ENCODE data around the gene SEPTIN14. TPM values are rescaled to one million over a fixed set of nuclear protein-coding genes. Genes with fewer than 3 reads are reported as not detected.

The SEPTIN14 gene
- total and polyA plus RNA-seq, 2 of the 8 experiments (the other 6 are each of a cell fraction or from before 2014, with no cell fraction given): not detected

DNA sequence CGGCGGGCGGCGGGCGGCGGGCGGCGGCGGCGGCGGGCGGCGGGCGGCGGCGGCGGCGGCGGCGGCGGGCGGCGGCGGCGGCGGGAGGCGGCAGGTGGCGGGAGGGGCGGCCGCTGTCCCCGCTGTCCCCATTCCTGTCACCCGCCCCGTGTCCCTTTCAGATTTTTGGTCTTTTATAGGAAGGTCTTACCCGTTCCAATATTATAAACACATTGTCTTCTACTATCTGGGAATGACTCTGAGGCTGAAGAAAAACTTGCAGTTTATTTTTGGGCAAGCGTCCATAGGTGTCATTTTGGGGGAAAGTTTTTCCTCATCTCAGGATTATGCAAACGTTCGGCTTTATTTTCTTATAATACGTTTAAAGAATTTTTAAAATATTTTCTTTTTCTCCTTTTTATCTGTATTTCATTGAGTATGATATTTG lies 25.3 kb upstream of the SEPTIN14 start (continued):
- no peak for TF ChIP-seq CBX5 (IDR thresholded peaks at IDR 0.05; ENCODE audit: low read depth, low read length)
- no peak for TF ChIP-seq ATF2 (IDR thresholded peaks at IDR 0.05; ENCODE audit: low read length)
- TF ChIP-seq EGR1 (IDR thresholded peaks at IDR 0.05; ENCODE audit: borderline replicate concordance, low read depth, low read length): no peak
- TF ChIP-seq EP300 (IDR thresholded peaks at IDR 0.05; ENCODE audit: borderline replicate concordance in 1 of 2, low read depth in 2 of 2, low read length in 2 of 2): no peak
- TF ChIP-seq CHD2 (IDR thresholded peaks at IDR 0.05; ENCODE audit: low read length): no peak
- TF ChIP-seq ZNF274 (IDR thresholded peaks at IDR 0.05; ENCODE audit: borderline replicate concordance, extremely low read depth, low read length): no peak
- TF ChIP-seq GABPA (IDR thresholded peaks at IDR 0.05; ENCODE audit: borderline replicate concordance, insufficient read depth, low read length): no peak
- TF ChIP-seq CEBPB (IDR thresholded peaks at IDR 0.05; ENCODE audit: low read depth, low read length): no peak
